Stimulated activated naive CD8-positive, alpha-beta T cell treated with anti-CD3 and anti-CD28 coated beads, Interleukin-15, Interleukin-2, amounts not matched to agents 100 U/mL and 50 U/mL, for 24 hours (primary cell): Measurements from ENCODE around the gene SEMA5B.

Experiments
- ATAC-seq: fragments of 150-1000 bp; cut with Tn5 transposase; one replicate; pipeline ENCODE4 v1.10.0; 2021
- DNase-seq: peaks from one replicate; pipeline ENCODE4 v3.0.0; 2021

SEMA5B gene

DNA sequence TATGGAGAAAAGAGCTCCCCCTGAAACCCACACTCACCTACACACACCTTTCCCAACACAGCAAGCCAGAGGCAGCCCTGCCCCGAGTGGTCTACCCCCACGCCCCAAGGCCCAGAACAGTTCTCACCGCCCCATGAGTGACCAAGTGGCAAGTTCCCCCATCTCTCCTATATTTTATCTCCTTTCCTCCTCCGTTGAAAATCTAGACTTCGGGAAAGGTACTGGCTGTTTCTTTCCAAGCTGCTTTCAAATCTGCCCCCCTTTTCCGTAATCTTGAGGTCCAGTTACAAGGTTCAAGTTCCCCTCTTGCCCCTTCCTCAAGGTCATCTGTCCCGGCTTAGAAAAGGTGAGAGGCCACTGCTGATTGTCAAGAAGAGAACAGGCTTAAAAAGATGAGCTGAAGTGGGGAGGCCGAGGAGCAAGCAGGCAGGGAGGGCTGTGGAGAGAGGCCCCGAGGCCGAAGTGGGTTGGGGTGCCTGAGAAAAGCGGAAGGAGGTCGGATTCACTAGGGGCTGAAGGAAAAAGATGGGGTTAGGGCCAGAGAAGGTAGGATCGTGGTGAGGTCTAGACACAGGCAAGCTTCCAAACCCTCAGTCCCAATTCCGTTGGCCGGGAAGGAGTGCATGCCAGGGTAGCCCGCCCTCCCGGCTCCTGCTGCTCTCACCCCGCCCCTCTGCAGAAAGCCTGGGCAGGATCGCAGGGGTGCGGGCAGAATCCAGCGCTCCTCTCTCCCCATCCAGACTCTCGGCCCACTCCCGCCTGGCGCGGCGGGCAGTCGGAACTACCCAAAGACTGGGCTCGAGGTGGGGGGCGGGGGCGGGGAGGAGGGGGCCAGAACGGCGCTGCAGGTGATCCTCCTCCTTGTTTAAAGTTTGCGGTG lies 1.7 kb downstream of the SEMA5B start:
- ATAC-seq (no peak), DNase-seq (no peak)

DNA sequence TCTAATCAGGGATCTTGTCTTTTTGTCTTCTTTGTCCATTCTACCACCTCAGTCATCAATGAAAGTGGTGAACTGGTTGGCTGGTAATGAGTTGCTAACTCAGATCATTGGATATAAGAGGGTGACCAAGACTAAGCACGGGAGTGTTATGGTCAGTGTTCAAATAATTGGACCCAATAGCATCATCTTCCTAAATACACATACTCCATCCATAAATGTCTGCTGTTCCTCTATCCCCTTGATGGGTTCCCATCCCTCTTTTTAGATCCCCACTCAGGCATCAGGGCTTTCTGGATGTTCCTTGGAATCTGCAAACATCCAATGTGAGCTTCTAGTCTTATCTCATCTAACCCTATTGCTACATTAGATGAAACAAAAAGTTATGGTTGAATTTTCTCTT lies 3.5 kb downstream of the SEMA5B start:
- DNase-seq (no peak), ATAC-seq (no peak)

DNA sequence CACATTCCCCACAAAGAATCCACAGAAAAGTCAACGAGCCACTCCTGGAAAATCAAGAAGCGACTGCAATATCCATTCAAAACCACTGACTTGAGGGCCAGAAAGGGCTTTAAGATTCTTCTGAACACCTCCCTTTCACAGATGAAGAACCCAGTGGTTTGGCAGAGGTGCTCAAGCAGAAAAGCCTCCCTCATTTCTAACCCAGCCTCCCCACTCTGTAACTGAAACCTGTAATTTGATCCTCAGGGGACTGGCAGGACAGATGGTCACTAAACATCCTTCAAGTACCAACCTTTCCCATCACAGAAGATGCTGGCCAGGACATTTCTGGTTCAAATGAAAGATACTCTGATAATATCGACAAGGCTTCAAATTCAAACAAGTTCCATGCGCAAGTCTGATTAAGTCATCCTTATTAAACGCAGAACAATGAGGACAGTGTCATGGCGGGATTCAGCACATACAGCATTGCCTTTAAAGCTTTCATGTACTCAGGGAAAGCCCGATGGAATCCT lies 5.5 kb downstream of the SEMA5B start:
- ATAC-seq = no peak

DNA sequence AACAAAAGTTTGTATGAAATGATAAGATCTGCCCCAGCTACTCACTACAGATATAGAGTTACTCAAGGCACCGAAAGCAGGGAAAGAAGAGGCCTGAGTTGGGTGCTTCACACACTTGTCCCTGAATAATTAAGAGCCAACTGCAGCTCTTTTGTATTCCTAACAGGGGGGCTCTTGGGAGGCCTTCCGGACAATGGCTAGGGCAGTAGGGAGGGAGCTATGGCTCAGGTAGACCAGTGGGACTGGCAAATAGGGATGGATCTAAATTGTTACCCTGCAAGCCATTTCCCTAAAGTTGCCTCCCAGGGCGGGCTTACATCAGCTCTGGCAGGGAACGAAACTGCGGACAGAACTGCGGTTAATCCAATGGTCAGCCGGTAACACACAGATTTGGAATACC lies 6.2 kb downstream of the SEMA5B start:
- ATAC-seq (no peak), DNase-seq (no peak)

More for the DNA sequence above, 5.5 kb downstream of the SEMA5B start:
- no peak for DNase-seq

DNA sequence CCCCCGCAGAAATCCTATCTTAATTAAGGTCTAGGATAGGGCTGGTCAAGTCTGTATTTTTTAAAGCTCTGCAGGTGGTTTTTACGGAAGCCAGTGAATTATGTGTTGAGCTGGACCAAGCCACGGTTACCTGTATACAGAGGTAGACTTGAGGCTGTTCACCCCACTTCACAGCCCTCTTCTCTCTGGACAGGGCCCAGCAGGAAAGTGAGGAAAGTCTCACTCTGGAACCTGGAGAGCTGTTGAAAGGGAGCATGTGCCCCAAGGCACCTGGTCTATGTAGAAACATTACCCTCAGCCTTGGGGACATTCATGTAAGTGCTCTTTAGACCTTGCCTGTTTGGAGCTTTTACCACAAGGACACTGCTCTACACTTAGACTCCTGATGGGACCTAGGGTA lies 6.9 kb downstream of the SEMA5B start:
- DNase-seq = no peak
- ATAC-seq = no peak

DNA sequence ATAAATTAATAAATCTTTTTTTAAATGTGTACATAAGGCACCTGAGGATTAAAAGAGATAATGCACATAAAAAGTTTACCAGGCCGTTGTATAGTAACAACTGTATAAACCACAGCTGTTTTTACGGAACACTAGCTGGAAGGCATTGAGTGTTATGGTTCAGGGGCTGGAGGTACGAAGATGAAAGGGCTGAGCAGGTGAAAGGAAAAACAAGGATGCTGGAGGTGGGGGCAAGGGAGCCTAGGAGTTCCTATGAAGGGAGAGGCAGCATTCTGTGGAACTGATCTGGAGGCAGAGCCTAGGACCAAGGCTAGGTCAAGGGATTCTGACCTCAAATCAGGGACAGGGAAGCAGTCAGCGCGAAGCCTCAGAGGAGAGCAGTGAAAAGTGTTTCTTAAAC lies 8.0 kb downstream of the SEMA5B start:
- ATAC-seq (no peak), DNase-seq (no peak)

DNA sequence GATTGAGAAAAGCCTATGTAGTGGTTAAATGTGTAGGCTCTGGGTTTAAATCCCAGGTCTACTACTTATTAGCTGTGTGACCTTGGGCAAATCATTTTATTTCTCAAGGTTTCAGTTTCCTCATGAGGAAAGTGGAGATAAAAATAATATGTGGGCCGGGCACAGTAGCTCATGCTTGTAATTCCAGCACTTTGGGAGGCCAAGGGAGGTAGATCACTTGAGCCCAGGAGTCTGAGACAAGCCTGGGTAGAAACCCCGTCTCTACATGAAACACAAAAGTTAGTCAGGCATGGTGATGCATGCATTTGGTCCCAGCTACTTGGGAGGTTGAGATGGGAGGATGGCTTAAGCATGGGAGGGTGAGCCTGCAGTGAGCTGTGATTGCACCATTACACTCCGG lies 8.4 kb downstream of the SEMA5B start:
- DNase-seq (no peak), ATAC-seq (no peak)

DNA sequence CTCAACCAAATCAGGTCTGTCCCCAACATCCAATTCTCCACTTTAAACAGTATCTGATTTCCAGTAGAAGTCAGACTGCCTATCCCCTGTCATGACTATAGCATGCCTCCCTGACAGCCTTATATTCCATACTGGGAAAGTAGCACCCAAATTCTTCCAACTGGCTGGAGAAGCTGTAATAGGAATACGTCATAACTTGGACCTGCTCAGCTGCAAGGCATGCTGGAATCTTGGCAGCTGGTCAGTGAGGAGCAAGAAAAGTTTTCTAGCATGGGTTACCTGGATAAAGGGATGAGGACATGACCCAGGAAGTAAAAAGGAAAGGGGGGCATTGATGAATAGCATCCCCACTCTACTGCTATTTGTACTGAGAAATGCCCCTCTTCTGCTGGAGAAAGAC lies 8.9 kb downstream of the SEMA5B start:
- no peak for ATAC-seq

DNA sequence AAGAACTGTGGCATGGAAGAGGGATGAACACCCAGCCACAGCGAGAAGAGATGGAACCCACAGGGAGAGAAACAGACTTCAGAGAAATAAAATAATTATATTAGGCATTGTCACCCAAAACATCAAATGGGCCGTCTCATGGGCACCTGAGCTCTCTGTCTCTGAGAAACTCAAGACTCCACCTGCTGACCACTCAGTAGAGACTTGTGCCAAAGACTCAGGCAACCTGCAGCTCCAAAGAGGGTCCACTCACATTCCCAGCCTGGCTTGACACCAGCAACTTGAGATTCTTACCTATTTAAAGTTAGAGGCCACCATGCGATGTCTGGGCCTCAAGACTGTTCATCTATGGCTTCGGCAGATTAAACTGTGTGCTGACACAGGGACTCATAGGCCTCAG lies 12.0 kb downstream of the SEMA5B start:
- no peak for ATAC-seq
- DNase-seq = no peak

More for the DNA sequence above, 8.9 kb downstream of the SEMA5B start:
- DNase-seq = no peak

DNA sequence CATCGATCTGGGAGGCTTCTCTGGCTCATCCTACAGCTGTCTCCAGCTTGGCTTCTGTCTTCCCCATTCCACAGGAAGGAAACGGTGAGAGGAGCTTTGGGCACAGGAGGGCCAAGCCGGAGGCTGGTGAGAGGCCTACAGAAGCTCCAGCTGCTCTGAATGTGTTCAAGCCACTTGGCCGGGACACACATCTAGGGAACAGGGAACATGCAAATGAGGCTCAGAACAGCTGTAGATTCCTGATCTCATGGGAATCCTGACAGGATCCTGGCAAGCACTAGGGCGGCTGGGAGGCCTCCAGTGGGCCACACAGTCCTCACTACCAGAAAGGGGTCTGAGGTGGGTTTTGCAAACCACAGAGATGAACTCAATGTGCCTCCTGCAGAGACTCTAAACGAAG lies 13.7 kb downstream of the SEMA5B start:
- ATAC-seq = no peak

DNA sequence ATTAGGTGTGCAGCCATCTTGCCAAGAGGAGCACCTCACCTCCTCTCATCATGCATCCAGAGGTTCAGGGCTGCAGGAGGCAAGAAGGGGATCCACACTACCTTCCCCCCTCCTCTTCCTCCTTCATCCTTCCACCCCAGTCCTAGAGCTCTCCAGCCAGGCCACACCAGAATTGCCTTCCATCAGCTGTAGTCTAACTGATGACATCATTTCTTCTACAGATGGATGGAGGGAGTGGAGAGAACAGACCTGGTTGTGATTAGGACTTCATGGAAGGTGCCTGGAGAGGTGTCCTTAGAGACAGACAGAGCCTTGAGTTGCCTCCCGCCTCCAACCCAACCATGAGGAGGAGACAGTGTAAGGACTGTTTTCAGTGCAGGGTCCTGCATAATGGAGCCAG lies 14.9 kb downstream of the SEMA5B start:
- no peak for DNase-seq
- no peak for ATAC-seq

More for the DNA sequence above, 13.7 kb downstream of the SEMA5B start:
- DNase-seq = no peak

DNA sequence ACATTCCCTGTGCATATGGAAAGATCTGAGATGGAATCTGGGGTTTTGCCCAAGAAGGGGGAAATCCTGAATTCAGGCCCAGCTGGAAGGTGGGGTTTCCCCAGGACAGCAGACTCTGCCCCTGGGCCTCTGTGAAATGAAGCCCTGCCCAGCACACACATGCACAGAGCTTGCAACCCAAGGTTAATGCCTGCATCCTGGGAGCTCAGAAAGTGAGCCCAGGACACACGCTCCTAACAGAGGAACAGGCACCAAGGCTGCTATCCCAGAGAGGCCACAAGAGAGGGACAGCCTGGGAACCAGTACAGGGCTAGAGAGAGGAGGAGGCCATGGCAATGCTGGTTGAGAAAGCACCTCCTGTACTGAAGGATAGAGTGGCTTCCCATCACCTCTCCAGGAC lies 16.1 kb downstream of the SEMA5B start:
- DNase-seq = no peak

DNA sequence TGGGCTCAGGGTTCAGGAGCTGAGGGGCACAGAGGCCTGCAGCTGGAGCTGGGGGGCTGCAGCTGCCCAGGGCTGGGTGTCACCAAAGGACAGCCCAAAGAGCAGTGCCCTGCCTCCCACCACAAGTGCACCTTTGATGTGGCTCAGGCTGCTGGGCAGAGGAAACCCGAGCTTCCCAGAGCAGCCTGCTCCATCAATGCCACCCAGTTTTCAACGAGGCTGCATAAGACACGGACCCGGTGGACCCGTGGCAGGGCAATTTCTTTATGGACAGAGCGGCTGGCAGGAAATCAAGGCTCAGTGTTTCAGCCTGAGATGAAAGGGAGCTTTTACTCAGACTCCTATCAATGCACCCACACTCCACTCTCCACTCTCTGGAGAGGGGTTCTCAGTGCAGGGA lies 18.7 kb downstream of the SEMA5B start:
- ATAC-seq = no peak
- DNase-seq = no peak

More for the DNA sequence above, 16.1 kb downstream of the SEMA5B start:
- ATAC-seq = no peak

DNA sequence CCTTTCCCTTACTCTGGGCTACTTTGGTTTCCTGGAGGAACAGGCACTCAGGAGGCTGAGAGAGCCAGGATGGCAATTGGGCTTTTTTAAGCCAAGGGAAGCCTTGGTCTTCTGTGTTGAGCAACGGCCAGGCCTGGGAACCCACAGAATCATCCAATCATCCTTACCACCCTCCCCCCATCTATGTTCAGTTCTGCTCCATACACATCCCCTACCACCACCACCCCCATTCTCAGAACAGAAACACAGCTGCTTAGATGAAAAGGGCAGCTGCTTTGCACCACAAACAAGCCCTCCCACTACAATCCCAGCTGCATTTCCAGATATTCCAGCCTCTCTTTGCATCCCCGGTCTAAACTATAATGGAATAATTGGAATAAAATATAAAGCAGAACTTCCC lies 21.0 kb downstream of the SEMA5B start:
- DNase-seq (no peak), ATAC-seq (no peak)

DNA sequence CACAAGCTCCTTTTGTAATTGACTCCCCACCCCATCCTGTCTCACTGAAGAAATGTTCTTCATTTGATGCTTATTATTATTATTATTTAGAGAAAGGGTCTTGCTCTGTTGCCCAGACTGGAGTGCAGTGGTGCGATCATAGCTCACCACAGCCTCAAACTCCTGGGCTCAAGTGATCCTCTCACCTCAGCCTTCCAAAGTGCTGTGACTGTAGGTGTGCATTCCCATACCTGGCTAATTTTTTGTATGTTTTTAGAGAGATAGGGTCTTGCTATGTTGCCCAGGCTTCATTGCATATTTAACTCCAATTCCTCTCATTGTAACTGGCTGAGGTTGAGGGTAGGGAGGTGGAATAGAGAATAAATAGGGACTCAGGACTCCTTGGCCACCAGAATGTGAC lies 22.3 kb downstream of the SEMA5B start:
- no peak for ATAC-seq
- DNase-seq = no peak

DNA sequence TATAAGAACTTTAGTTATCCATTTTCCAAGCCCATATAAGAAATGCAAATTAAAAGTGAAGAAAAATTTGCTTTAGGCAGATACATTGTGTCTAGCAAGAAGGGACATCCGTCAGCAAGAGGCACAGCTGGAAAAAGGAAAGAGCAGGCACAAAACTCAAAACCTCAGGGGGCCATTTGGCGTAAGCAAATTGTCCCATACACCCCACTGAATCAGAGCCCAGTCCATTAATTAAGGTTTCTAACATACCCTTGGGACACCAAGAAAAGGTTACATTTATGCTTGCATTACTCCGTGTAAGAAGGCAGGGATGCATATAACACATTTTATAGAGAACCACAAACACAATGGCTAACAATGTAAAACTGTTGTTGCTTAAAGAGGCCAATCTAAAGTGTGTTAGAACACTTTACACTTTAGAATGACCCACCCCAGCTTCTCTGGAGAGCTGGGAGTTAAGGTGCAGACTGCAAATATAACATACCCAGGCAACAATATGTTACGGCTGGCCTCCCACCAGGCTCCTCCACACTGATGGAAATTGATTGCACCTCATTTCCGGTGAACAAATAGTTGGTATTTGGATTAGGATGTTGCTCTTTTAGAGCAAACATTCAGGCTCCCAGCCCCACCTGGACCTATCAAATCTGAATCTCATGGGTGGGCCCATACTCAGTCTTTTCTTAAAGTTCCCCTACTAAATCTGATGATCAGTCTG lies 23.2 kb downstream of the SEMA5B start:
- ATAC-seq (no peak), DNase-seq (no peak)

DNA sequence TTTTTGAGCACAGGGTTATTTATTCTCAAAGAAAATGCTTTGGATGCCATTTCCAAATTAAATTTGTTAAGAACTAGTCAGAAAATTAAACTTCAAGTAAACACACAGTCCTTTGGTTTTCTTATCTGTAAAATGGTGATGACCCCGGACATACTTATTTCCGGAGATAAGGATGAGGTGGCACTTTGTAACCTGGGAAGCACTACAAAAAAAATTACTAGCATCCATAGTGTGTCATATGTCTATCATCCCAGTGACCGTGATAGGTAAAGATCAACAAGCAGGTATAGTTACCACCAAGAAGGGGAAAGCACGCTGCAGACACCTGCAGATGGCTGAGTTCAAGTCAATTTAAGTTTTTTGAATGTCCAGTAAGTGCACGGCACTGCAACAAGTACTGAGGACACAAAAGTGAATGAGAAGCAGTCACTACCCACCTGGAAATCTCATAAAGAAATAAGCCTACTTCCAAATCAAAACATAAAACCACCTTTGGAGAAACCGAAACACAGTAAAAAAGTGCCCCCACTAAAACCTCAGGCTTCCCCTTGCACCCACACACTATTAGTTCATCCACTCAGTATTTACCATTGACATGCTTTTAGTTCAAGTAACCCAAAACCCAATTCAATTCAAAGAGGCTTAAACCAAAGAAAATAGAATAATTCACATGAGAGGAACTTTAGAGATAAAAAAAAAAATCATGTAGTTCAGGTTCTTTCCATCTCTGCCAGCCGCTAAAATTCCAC lies 24.6 kb downstream of the SEMA5B start:
- DNase-seq (no peak), ATAC-seq (no peak)

DNA sequence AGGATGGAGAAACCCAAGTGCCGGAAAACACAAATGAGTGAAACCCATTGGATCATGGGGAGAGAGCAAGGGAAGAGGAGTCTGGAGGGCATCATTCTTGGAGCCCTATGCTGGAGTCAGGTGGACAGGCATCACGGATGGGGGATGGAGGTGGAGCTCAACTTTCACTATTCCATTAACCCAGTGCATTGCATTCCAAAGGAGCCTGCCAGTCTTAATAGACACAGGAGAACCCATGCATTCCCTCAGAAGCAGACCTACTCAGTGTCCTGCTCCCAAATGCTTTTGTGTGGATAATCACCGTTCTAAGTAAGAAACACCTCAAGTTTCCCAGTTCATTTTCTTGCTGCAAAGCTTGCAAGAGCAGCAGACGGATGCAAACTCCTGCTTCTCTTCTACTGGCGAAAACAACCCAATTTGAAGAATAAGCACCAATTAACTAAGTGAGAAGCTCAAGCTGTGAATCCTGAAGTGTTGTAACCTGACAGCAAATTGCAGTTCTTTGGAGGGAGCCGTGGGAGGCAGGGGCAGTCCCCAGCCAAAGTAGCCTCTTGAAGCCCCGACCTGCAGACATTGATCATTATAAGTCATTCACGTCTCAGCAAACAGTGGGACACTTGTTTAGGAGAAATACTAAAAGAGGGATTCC lies 25.3 kb downstream of the SEMA5B start:
- ATAC-seq (no peak), DNase-seq (no peak)

DNA sequence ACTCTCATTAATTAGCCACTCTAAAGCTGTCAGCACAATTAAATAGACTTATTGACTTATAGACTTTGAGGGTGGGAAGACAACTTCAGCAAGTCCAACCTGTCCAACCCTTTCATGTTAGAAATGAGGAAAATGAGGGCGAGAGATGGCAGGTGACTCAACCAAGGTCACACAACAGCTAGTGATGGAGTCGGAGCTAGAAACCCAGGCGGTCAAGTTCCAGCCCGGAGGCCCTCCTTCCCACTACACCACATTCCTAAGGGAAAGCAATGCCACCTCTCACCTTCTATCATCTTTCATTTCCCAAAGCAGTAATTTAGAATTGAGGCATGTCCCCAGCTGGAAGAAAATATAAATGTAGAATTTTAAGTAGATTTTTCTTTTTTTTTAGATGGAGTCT lies 28.7 kb downstream of the SEMA5B start:
- DNase-seq (no peak), ATAC-seq (no peak)

DNA sequence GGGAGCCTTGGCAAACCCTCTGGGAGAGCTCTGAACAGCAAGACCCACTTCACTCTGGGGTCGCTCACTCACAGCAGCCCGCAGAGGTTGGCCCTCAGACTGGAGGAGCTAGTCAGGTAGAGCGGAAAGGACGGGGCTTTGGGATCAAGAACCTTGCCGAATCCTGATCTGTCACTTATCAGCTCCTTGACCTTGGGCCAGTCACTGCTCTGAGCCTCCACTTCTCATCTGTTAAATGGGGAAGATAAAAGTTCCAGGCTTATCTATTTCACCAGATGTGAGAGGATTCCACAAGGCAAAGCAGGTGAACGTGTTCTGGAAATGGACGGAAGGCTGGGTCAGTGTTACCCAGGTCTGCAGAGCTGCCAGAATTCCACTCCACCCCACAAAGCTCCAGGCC lies 29.4 kb downstream of the SEMA5B start:
- ATAC-seq (no peak), DNase-seq (no peak)

DNA sequence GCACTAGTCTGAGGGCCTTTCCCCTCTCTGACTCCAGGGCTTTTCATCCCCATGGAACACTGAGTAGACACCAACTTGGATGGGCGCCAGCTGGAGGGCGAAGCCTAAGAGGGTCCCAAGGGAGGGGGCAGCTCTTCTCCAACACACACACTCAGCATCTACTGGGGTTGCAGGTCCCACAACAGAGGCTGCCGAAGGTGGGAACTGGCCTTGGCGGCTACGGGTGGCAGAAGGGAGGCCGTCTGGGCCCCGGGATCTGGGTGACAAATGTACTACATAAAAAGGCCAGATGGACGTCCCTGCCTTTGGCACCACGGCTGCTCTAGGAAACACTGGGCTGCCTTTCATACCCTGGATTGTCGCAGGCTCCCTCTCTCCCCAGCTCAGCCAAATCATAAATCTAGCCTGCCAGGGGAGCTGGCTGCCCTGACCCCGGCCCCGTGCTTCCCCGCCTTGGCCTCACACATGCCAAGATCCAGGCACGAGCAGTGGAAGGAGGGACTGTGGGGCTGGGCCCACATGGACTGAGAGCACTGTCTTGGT lies 31.5 kb downstream of the SEMA5B start:
- ATAC-seq (no peak), DNase-seq (no peak)

DNA sequence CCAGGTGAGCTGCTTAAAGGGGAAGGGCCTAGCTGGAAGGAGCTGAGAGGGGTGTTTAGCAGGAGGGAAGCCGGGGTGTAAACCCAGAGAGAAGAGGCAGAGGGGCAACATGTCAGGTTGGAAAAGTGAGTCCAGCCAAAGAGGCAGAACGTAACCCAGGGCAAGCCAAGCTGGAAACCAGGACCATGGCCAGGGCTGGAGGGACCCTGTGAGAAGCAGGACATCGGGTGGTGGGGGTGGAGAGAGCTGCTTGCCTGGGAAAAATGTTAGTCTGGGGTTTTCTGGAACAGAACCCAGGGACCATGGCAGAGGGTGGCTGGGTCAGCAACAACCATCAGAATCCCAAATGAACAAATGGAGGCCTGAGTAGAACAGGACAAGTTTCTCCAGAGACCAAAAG lies 32.6 kb downstream of the SEMA5B start:
- DNase-seq (no peak), ATAC-seq (no peak)
